Measurements from ENCODE around the gene TOP3B.
A peak's percentile ranks its signal among the peaks of the same experiment; 100 is the strongest.
"Not testable (repeated sequence)": the region's sequence is repeated elsewhere in the genome, so short reads cannot be mapped to it uniquely, and the experiment has no call there.

Gene TOP3B

GRCh38 chr22:21942407-21943343, 39.9 kb downstream of the TOP3B start:
- Mint-ChIP-seq H3K36me3 (ENCODE audit: low read depth) (peaks cover 9% of the 10 kb centered on the region), H3K27ac (peak overlapping the region; percentile 60), H3K4me3 (no peak overlapping the region), H3K27me3 (ENCODE audit: low read depth) (no peaks in the 10 kb centered on the region), H3K9me3 (no peaks in the 10 kb centered on the region), H3K4me1 (ENCODE audit: low read depth) (peaks cover 49% of the 10 kb centered on the region)

- H3K9me3 Mint-ChIP-seq = no peaks in the 10 kb centered on the region
- peaks cover 48% of the 10 kb centered on the region for H3K4me1 Mint-ChIP-seq (ENCODE audit: low read depth)
- H3K27ac Mint-ChIP-seq = peak overlapping the region; percentile 60
- H3K4me3 Mint-ChIP-seq = no peak overlapping the region
- H3K36me3 Mint-ChIP-seq (ENCODE audit: low read depth) = peaks cover 9% of the 10 kb centered on the region
- H3K27me3 Mint-ChIP-seq (ENCODE audit: low read depth) = no peaks in the 10 kb centered on the region
Observed at GRCh38 chr22:21941921-21942320, 40.7 kb downstream of the TOP3B start.

GRCh38 chr22:21940521-21940920, 42.1 kb downstream of the TOP3B start:
- peak overlapping the region; percentile 45 for H3K27ac Mint-ChIP-seq

GRCh38 chr22:21939935-21940334, 42.7 kb downstream of the TOP3B start:
- not testable (repeated sequence) for H3K36me3 Mint-ChIP-seq (ENCODE audit: low read depth); H3K9me3 Mint-ChIP-seq; H3K27me3 Mint-ChIP-seq (ENCODE audit: low read depth); H3K4me3 Mint-ChIP-seq
- peaks cover 48% of the 10 kb centered on the region for H3K4me1 Mint-ChIP-seq (ENCODE audit: low read depth)
- H3K27ac Mint-ChIP-seq = peak overlapping the region; percentile 31

More at GRCh38 chr22:21940521-21940920, 42.1 kb downstream of the TOP3B start:
- H3K9me3 Mint-ChIP-seq = no peaks in the 10 kb centered on the region
- H3K4me3 Mint-ChIP-seq = no peak overlapping the region
- peaks cover 9% of the 10 kb centered on the region for H3K36me3 Mint-ChIP-seq (ENCODE audit: low read depth)
- peaks cover 48% of the 10 kb centered on the region for H3K4me1 Mint-ChIP-seq (ENCODE audit: low read depth)
- H3K27me3 Mint-ChIP-seq (ENCODE audit: low read depth) = no peaks in the 10 kb centered on the region

- Mint-ChIP-seq H3K4me3 (peak overlapping the region; percentile 76), H3K27me3 (ENCODE audit: low read depth) (no peaks in the 10 kb centered on the region), H3K9me3 (no peaks in the 10 kb centered on the region), H3K36me3 (ENCODE audit: low read depth) (peaks cover 5% of the 10 kb centered on the region), H3K27ac (no peak overlapping the region), H3K4me1 (ENCODE audit: low read depth) (peaks cover 48% of the 10 kb centered on the region)
Observed at GRCh38 chr22:21939461-21939913, 43.1 kb downstream of the TOP3B start.

GRCh38 chr22:21938906-21939305, 43.7 kb downstream of the TOP3B start:
- no peak overlapping the region for H3K27ac Mint-ChIP-seq
- no peaks in the 10 kb centered on the region for H3K27me3 Mint-ChIP-seq (ENCODE audit: low read depth)
- H3K9me3 Mint-ChIP-seq = no peaks in the 10 kb centered on the region
- peak overlapping the region; percentile 76 for H3K4me3 Mint-ChIP-seq
- H3K4me1 Mint-ChIP-seq (ENCODE audit: low read depth) = peaks cover 46% of the 10 kb centered on the region
- peaks cover 5% of the 10 kb centered on the region for H3K36me3 Mint-ChIP-seq (ENCODE audit: low read depth)

GRCh38 chr22:21938071-21938822, 44.3 kb downstream of the TOP3B start:
- H3K27me3 Mint-ChIP-seq (ENCODE audit: low read depth) = no peaks in the 10 kb centered on the region
- peaks cover 43% of the 10 kb centered on the region for H3K4me1 Mint-ChIP-seq (ENCODE audit: low read depth)
- H3K4me3 Mint-ChIP-seq = peak overlapping the region; percentile 76
- H3K36me3 Mint-ChIP-seq (ENCODE audit: low read depth) = peaks cover 5% of the 10 kb centered on the region
- H3K27ac Mint-ChIP-seq = peak overlapping the region; percentile 55
- H3K9me3 Mint-ChIP-seq = no peaks in the 10 kb centered on the region

GRCh38 chr22:21937821-21938070, 44.8 kb downstream of the TOP3B start:
- H3K27me3 Mint-ChIP-seq (ENCODE audit: low read depth) = no peaks in the 10 kb centered on the region
- no peaks in the 10 kb centered on the region for H3K9me3 Mint-ChIP-seq
- H3K36me3 Mint-ChIP-seq (ENCODE audit: low read depth) = peaks cover 5% of the 10 kb centered on the region
- H3K4me3 Mint-ChIP-seq = peak overlapping the region; percentile 76
- H3K4me1 Mint-ChIP-seq (ENCODE audit: low read depth) = peaks cover 38% of the 10 kb centered on the region
- H3K27ac Mint-ChIP-seq = no peak overlapping the region

- Mint-ChIP-seq H3K27ac (no peak overlapping the region), H3K4me1 (ENCODE audit: low read depth) (peaks cover 33% of the 10 kb centered on the region), H3K4me3 (no peak overlapping the region), H3K36me3 (ENCODE audit: low read depth) (peaks cover 5% of the 10 kb centered on the region), H3K9me3 (no peaks in the 10 kb centered on the region), H3K27me3 (ENCODE audit: low read depth) (no peaks in the 10 kb centered on the region)
Observed at GRCh38 chr22:21937041-21937820, 45.4 kb downstream of the TOP3B start.

- no peak overlapping the region for H3K4me3 Mint-ChIP-seq
- H3K27me3 Mint-ChIP-seq (ENCODE audit: low read depth) = no peaks in the 10 kb centered on the region
- no peak overlapping the region for H3K27ac Mint-ChIP-seq
- H3K9me3 Mint-ChIP-seq = no peaks in the 10 kb centered on the region
- peaks cover 27% of the 10 kb centered on the region for H3K4me1 Mint-ChIP-seq (ENCODE audit: low read depth)
- H3K36me3 Mint-ChIP-seq (ENCODE audit: low read depth) = peaks cover 4% of the 10 kb centered on the region
Observed at GRCh38 chr22:21936151-21936775, 46.3 kb downstream of the TOP3B start.

- peaks cover 11% of the 10 kb centered on the region for H3K4me1 Mint-ChIP-seq (ENCODE audit: low read depth)
- H3K4me3 Mint-ChIP-seq = no peak overlapping the region
- peaks cover 7% of the 10 kb centered on the region for H3K36me3 Mint-ChIP-seq (ENCODE audit: low read depth)
- H3K9me3 Mint-ChIP-seq = no peaks in the 10 kb centered on the region
- H3K27me3 Mint-ChIP-seq (ENCODE audit: low read depth) = no peaks in the 10 kb centered on the region
- no peak overlapping the region for H3K27ac Mint-ChIP-seq
Observed at GRCh38 chr22:21933910-21934309, 48.7 kb downstream of the TOP3B start.

- Mint-ChIP-seq H3K4me1 (ENCODE audit: low read depth) (peaks cover 7% of the 10 kb centered on the region), H3K9me3 (no peaks in the 10 kb centered on the region), H3K36me3 (ENCODE audit: low read depth) (peaks cover 7% of the 10 kb centered on the region), H3K27ac (no peak overlapping the region), H3K27me3 (ENCODE audit: low read depth) (no peaks in the 10 kb centered on the region), H3K4me3 (no peak overlapping the region)
Observed at GRCh38 chr22:21933413-21933812, 49.2 kb downstream of the TOP3B start.

GRCh38 chr22:21932347-21932746, 50.2 kb downstream of the TOP3B start:
- H3K4me3 Mint-ChIP-seq = no peak overlapping the region
- H3K27ac Mint-ChIP-seq = no peak overlapping the region
- H3K4me1 Mint-ChIP-seq (ENCODE audit: low read depth) = peaks cover 2% of the 10 kb centered on the region
- no peaks in the 10 kb centered on the region for H3K9me3 Mint-ChIP-seq
- peaks cover 7% of the 10 kb centered on the region for H3K36me3 Mint-ChIP-seq (ENCODE audit: low read depth)
- no peaks in the 10 kb centered on the region for H3K27me3 Mint-ChIP-seq (ENCODE audit: low read depth)

GRCh38 chr22:21931056-21931455, 51.5 kb downstream of the TOP3B start:
- H3K4me1 Mint-ChIP-seq (ENCODE audit: low read depth) = no peaks in the 10 kb centered on the region
- H3K9me3 Mint-ChIP-seq = no peaks in the 10 kb centered on the region
- H3K4me3 Mint-ChIP-seq = no peak overlapping the region
- peaks cover 7% of the 10 kb centered on the region for H3K36me3 Mint-ChIP-seq (ENCODE audit: low read depth)
- H3K27ac Mint-ChIP-seq = no peak overlapping the region
- no peaks in the 10 kb centered on the region for H3K27me3 Mint-ChIP-seq (ENCODE audit: low read depth)
